ENCODE data around the gene MYO5C.

GRCh38 chr15:52180196-52180835 is 115.3 kb downstream of the MYO5C start:
- TF ChIP-seq, protein P1, sequence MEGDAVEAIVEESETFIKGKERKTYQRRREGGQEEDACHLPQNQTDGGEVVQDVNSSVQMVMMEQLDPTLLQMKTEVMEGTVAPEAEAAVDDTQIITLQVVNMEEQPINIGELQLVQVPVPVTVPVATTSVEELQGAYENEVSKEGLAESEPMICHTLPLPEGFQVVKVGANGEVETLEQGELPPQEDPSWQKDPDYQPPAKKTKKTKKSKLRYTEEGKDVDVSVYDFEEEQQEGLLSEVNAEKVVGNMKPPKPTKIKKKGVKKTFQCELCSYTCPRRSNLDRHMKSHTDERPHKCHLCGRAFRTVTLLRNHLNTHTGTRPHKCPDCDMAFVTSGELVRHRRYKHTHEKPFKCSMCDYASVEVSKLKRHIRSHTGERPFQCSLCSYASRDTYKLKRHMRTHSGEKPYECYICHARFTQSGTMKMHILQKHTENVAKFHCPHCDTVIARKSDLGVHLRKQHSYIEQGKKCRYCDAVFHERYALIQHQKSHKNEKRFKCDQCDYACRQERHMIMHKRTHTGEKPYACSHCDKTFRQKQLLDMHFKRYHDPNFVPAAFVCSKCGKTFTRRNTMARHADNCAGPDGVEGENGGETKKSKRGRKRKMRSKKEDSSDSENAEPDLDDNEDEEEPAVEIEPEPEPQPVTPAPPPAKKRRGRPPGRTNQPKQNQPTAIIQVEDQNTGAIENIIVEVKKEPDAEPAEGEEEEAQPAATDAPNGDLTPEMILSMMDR (IDR thresholded peaks at IDR 0.05): no peak
- TF ChIP-seq POLR2A (IDR thresholded peaks at IDR 0.05): no peak
